Ureter (tissue), 1 donor: ENCODE data around the gene CPE. TPM values are rescaled to one million over a fixed set of nuclear protein-coding genes. Genes with fewer than 3 reads are reported as not detected.

Experiments
- DNase-seq: peaks from one replicate; pipeline ENCODE4 v3.0.0-alpha.2; 2020; ENCODE audit warnings: low spot score
- total RNA-seq: library from RNA; stranded (reverse); gene quantifications from one replicate; pipeline ENCODE4 v1.2.4, GENCODE V29; 2023
- donor health status: DM: yes; HTN: yes; CAD: no.

Gene CPE
- total RNA-seq, 1 donor from 2014 or later = 70.4 TPM

DNA sequence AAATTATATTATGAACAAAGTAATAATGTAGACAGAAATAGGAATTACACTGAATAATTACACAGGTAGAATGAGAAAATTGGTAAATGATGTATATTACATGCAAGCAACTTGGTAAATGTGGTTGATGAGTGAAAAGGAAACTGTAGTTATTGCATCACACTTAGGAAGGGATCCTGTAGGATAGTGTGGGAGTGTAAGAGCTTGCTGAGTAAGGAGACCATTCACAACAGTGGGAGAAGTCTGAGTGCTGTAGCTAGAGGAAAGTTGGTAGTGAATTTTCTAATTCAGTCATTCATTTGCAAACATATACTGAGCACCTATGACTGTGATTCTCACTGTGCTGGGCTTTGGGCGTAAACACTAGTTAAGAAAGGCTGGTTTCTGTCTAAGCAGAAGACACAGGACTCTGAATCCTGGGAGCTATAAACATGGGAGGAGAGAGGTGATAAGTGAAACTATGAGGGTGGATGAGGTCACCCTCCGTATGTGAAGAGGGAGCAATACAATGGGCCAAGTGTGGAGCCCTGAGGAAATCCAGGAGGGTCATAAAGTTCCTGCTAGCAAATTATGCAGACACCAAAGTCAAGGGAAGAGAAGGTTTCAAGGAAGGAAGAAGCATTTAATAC is 14.2 kb upstream of the CPE start:
- no peak for DNase-seq

DNA sequence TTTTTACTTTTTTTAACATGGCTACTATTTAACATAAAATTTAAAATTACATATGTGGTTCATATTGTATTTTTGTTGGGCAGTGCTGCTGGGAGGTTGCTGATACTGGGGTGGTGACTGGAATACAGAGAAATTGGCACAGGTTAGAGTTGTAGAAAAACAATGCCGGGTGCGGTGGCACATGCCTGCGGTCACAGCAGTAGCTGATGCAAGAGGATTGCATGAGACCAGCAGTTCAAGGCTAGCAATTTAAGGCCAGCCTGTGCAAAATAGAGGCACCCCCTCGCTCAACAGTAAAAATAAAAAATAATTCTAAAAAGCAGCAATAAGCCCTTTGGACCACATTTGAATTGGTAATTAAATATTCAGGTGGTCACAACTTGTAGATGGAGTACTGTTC is 11.8 kb upstream of the CPE start:
- DNase-seq = no peak

DNA sequence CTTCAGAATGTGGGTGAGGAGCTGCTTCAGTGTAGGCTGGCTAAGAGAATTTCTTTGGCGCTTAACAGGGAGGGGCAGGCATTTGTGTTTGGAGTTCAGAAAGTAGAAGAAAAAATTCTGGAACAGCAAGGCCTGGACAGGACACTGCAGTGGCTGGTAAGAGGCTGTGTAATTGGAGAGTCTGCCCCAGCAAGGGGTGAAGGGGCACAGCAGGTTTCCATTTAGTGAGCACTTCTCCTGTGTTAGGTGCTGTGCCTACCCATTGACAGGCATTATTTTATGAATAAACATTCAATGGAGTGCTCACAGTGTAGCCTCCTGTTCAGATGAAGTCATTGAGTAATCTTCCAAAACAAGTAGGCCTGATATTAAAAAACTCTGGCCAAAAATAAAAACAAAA is 10.7 kb upstream of the CPE start:
- no peak for DNase-seq

DNA sequence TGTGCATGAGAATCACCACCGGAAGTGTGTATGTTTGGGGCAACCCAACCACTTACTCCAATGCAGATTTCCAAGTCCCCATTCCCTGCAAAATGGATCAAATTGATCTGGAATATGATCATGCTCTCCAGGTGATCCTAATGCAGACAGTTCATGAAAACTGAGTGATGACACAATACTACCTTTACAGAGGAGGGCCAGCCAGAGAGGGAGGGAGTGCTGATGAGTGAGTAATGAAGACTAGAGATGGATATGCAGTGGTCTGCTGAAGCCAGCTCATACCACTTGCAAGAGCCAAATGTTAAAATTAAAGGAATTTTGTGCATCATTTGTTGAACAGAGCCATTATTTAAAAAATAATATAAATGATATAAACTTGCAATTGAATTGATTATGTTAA is 10.2 kb upstream of the CPE start:
- DNase-seq = no peak

DNA sequence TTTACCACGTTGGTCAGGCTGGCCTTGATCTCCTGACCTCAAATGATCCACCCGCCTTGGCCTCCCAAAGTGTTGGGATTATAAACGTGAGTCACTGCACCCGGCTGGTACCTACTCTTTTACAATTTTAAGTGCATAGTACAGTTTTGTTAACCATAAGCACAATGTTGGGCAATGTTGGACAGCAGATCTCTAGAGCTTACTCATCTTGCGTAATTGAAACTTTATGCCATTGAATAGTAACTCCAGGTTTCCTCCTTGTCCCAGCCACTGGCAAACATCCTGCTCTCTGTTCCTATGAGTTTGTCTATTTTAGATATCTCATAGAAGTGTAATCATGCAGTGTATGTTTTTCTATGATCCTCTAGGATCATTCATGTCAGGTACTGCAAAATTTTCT is 9.3 kb upstream of the CPE start:
- no peak for DNase-seq

DNA sequence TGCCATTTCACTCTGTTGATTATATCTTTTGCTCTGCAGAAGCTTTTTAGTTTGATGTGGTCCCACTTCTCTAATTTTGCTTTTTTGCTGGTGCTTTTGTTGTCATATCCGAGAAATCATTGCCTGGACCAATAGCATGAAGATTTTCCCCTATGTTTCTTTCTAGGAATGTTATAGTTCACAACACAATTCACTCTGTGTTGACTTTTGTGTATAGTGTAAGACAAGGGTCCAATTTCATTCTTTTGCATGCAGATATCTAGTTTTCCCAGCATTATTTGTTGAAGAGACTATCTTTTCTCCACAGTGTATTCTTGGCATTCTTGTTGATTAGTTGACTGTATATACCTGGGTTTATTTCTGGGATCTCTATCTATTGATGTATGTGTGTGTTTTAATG is 8.3 kb upstream of the CPE start:
- no peak for DNase-seq

DNA sequence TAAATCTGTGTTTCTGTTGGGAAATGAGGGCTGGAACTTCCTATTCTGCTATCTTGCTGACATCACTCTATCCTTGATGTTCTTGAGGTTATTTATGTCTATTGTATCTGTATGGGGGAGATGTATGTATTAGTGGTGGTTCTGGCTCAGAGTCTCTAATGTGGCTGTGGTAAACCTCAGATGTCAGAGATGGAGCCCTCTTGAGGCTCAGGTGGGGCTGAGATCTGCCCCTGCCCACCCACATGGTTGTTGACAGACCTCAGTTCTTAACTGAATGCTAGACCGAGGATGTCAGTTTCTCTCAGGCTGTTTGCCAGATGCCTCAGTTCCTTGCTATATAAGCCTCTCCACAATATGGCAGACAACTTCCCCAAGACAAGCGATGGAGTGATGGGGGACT is 3.3 kb upstream of the CPE start:
- DNase-seq = no peak

DNA sequence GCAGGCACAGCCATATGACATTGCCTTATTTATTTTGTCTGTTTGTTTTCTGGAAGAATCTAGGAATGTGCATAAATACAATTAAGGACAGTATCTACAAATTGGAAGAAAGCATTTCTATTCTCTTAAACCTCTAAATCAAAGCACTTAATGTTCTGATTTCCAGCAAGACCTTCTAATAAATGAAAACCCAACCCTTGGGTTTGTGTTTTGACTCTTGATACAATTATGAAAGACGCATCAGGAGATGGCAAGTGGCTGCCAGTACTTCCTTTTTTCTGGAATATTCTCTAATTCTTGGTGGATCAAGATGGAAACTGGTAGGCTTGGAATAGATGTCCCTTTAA is 437 bp upstream of the CPE start:
- DNase-seq = no peak

DNA sequence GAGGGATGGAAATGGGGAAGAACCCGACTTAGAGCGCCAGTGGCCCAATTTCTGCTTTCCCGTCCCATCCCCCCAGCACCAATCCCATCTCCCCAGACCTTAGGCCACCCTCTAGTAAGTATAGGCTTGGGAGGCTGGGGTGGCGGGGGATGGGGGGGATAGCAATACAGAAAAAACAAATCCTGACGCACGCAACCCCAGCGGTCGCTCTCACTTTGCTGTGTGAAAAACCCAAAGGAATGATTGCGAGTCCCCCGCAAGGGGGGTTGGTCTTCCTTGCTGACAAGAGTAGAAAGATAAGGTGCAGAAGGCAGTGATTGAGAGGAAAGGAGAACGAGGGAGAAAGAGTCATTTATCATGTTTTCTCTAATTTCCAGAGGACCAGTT is 863 bp downstream of the CPE start:
- no peak for DNase-seq

DNA sequence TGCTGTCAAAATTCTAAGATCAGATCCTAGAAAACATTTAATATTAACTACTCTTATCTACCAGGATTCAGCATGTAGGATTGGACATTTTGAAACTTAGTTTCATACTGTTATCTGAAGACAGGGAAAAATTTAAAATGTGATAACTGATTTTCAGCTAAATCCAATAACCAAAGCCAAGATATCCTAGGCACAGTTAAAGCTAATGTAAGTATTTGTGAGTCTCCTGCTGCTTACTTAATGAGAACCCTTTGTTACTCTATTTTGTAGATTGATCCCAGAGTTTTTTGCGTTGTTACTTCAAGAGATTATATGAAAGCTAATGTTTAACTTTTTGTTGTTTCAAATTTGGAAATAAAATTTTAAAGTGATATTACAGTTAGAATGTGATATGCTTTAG is 2.0 kb downstream of the CPE start:
- DNase-seq = no peak

DNA sequence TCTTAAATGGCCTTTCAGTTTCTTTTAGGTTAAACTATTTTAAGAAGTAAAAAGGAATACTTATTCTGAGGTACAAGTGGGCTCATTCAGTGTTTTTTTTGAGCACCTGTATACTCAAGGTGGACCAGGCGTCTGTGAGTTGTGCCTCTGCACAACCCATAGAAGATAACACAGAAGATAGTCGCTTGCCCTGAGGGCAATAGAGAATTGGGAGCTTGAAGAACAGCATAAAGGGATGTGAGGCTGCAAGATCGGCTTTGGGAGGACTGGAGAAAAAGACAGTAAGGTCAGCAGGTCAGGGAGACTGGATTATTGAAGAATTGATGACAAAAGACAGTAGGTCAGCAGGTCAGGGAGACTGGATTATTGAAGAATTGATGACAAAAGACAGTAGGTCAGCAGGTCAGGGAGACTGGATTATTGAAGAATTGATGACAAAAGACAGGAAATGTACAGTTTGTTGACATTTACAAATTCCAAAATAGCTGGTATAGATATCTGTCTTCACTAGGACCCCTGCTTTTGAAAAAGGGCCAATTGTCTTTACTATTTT is 3.1 kb downstream of the CPE start:
- DNase-seq = no peak

DNA sequence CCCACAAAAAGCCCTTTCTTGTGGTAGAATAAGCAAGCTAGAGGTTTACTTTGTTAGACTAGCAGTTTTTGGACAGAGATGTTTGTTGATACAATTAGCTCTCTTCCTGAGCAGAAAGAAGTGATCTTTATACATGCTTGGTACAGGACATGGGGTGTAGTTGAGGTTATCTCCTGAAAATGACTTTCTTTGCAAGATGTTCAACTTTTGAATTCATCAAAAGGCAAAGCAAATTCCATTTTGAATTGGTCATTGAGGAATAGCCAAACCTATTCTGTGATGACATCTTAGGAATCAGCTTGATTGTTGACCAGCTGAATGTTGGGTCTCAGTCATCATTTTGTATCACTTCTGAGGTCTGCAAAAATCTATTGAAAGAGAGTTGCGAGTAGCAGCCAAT is 3.8 kb downstream of the CPE start:
- DNase-seq = no peak

DNA sequence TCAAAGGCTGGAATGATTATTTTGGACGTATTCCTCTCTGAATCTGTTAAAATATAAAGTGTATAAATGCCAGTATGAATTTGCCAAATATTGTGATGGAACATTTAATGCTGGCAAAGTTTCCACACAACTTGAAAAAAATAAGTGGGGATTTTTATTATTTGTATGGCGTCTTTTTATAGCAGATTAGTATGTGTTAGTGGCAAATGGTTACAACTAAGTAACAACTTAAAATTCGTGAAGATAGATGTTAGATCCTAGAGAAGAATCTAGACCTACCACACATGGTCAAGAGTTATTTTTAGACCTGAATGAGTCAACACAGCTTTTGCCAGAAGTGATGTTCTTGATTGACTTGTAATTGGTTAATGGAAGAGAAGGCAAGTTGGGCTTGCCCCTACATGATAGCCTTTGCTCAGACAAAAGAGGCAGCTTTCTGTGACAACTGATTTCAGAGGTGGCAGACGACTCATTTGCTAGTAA is 4.8 kb downstream of the CPE start:
- no peak for DNase-seq

DNA sequence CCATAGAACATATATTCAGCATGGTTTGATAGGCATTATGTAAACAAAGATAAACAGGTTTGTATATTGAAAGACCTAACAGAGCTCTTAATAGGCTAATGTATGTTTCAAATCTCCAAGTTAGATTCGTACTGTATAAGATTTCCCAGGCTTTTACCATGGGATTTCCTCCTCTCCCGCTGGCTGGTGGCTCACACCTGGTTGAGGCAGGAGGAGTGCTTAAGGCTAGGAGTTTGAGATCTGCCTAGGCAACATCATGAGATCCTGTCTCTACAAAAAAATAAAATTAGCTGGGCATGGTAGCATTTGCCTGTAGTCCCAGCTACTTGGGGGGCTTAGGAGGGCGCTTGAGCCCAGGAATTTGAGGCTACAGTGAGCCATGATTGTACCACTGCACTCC is 5.4 kb downstream of the CPE start:
- no peak for DNase-seq

DNA sequence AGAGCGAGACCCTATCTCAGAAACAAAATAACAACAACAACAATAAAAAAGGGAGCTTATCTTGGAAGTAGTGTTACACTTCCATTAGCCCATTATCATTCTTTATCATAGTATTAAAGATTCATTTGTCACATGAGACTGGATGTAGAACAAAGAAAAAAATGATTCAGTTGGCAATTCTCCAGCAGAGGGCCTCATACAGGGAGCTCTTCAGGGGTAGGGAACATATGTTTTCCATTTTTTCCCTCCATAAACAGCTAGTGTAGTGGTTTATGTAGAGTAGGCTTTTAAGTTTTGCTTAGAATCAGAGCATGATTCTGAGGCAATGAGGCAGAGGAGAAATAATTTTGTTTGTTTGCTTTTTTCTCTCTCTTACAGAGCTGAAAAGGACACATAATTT is 5.8 kb downstream of the CPE start:
- no peak for DNase-seq

DNA sequence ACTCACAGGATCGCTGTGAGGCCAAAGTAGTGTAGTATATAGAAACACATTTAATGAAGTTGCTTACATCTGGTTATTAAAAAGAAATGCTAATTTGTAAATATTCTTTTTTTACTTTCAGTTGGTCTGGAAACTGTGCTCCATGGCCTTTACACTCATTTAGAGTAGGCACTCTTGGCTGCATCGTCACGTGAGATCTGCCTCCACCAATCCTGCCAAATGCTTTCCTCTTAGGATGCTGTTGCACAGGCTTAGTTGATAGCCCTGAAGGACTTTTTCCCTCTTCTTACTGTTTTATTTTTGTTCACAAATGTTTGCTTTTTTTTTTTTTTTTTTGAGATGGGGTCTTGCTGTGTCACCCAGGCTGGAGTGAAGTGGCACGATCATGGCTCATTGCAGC is 6.3 kb downstream of the CPE start:
- DNase-seq = no peak

DNA sequence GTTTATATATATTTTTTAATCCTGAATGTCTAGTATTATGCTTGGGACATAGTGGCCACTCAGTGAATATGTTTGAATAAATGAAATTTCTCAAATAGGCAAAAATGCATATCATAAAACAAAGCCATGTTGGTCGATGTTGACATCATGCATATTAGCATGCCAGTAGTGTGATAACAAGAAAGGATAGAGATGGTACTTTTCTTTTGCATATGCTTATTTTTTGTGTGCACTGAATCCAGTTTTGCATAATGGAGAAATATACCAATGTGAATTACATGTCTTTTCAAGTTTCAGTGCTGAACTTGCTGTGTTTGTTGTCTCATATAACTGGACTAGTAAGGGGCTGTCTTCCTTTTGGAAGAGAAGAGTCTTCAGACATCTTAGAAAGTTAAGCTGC is 7.5 kb downstream of the CPE start:
- DNase-seq = no peak

DNA sequence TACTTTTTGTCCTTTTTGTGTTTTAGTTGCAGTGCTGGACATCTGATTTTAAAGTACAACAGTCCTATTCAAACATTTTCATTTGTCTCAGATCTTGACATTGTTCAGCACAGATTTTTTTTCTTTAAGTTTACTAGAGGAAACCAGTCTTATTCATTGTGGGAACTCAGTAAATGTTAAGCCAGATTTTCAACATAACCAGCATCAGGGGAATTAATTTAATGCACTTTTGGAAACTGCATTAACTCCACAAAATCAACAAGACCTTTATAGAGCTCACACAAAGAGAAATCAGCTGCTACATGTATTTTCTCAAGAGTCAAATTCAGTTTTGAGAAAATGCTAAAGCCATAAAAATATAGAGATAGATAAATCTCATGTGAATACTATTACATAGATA is 9.9 kb downstream of the CPE start:
- no peak for DNase-seq

DNA sequence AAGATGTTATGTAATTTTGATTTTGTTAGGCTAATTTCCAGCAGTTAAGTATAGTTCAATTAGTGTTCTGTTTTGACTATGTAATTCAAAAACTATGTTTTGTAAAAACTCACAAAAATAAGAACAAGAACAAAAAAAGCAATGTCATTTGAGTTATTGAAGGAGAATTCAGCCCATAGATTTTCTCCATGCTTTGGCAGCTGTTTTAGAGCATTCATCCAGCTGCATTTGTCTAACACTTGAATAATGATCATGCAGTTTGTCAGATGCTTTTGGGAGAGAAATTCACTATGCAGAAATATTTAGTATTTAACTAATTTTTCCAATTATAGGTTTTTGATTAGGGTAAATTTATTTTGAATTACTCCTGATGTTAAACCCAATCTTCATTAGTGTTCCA is 14.2 kb downstream of the CPE start:
- no peak for DNase-seq

DNA sequence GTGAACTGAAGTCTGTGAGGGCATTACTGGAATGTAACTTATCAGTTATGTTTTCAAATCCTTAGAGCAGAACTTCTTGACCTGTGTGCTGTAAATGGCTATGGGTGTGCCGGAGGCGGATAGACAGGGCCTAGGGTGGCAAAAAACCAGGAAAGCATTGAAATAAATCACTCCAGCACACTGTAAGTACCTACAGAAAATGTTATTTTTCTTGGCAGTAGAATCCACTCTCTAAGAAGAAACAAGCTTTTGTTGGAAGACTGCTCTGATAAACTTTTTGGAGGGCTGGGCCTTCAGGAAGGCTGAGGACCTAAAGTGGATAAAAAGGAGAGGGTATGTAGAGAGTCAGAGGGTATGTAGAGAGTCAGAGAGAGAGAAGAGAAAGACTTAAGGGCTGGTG is 14.9 kb downstream of the CPE start:
- DNase-seq = no peak

DNA sequence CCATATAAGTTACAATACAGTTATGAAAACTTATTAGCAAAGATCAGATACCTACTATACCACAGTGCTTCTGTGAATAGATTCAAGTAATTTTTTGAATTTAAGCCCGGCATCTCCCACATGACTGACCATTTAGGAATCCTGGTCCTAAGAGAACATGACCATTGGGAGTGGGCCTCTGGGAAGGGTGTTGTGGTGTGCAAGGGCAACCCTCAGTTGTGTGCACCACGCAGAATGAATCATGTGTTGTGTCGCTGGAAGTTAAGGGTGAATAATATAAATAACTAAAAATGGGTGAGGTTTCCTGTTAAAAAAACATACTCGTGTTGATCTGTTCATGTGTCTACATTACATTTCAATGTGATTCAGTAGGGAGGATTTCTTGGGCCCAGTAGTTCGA is 15.5 kb downstream of the CPE start:
- no peak for DNase-seq

DNA sequence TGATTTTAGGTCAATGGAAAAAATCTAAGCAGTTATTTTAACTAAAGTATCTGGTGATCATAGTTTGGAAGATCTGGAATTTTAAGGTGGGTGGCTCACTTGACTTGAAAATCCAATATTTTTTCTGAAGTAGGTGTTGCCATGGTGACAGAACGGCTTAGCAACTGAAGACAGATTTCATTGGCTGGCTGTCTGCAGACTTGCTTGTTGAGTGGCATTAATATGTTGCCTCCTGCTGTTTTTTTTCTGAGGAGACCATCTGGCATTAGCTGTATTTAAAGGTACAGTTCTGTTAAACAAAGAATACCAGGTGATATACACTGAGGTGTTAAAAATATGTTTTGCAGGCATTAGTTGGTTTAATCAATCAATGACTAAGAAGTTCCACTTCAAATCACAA is 19.8 kb downstream of the CPE start:
- no peak for DNase-seq

DNA sequence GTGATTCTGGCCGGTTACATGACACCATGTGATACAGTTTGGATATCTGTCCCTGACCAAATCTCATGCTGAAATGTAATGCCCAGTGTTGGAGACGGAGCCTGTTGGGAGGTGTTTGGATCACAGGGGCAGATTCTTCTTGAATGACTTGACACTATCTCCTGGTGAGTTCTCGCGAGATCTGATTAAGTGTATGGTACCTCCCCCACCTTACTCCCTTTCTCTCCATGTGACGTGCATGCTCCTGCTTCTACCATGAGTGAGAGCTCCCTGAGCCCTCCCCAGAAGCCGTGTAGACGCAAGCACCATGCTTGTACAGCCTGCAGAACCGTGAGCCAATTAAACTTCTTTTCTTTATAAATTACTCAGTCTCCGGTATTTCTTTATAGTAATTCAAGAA is 23.6 kb downstream of the CPE start:
- no peak for DNase-seq

DNA sequence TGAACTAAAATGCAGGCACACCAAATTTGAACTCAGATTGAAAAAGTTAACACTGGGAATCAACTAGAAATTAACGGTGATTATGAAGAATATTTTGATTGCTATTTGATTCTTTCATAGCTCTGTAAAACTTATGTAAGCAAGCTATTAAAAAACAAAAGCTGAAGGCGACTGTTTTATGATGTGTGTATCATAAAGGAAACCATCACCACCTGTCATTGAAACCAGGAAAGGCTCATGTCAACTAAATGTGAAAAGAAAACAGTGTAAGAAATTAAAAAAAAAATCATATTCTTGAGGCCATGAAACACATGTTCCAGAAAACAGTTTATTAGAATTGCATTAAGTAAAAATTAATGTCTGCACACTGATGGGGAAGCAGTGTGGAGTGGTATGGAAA is 24.2 kb downstream of the CPE start:
- DNase-seq = no peak

DNA sequence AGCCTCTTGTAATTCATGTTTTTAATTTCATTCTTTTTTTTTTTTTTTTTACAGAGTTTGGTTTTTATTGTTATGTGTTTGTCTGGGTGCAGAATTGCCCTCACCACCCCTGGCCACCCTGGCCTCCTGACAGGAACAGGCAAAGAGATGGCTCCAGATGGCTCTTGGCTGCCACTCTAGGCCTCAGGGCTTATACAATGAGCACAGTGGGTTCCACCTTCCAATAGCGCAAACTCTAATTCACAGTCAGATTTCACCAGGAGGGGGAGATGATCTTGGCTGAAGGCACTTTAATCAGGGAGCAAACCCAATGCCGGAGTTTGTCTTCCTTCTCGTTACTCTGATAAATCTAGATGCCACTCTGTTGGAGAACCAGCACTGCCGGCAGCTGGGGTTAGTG is 24.8 kb downstream of the CPE start:
- no peak for DNase-seq
